GM18519 (cell line): ENCODE measurements around the gene ZER1.
"Not testable (repeated sequence)": the region's sequence is repeated elsewhere in the genome, so short reads cannot be mapped to it uniquely, and the experiment has no call there.

Experiments
- ATAC-seq: cut with Tn5 transposase; IDR thresholded peaks from one replicate; pipeline ENCODE4 v1.9.1; 2021; ENCODE audit warnings: mild to moderate bottlenecking, moderate library complexity; ENCODE audit not compliant: unreplicated experiment, low FRiP score

Gene ZER1

DNA sequence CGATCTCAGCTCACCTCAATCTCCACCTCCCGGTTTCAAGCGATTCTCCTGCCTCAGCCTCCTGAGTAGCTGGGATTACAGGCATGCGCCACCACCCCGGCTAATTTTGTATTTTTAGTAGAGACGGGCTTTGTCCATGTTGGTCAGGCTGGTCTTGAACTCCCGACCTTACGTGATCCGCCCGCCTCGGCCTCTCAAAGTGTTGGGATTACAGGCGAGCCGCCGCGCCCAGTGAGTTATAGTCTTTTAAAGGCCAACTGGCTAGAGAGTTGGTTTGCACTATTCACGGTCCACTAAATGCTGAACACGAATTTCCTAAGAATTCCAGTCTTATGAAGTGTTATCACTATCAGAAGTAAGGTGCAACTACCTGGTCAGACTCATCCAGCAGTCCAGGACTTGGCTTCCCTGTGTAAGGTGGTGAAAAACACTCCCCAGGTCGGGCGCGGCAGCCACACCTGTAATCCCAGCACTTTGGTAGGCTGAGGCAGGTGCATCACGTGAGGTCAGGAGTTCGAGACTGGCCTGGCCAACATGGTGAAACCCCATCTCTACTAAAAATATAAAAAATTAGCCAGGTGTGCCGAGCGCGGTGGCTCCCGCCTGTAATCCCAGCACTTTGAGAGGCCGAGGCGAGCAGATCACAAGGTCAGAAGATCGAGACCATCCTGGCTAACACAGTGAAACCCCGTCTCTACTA, 72.5 kb downstream of the ZER1 start:
- ATAC-seq, result not testable (repeated sequence)

- no peak for ATAC-seq
These were observed 74.6 kb downstream of the ZER1 start for GRCh38 chr9:128696923-128697707.

GRCh38 chr9:128694344-128694743, 77.4 kb downstream of the ZER1 start:
- no peak for ATAC-seq

GRCh38 chr9:128693738-128694137, 78.0 kb downstream of the ZER1 start:
- not testable (repeated sequence) for ATAC-seq

GRCh38 chr9:128690684-128691034, 81.1 kb downstream of the ZER1 start:
- no peak for ATAC-seq

- no peak for ATAC-seq
These were observed 81.7 kb downstream of the ZER1 start for GRCh38 chr9:128689820-128690683.

- ATAC-seq, result no peak
These were observed 82.4 kb downstream of the ZER1 start for GRCh38 chr9:128689293-128689774.

DNA sequence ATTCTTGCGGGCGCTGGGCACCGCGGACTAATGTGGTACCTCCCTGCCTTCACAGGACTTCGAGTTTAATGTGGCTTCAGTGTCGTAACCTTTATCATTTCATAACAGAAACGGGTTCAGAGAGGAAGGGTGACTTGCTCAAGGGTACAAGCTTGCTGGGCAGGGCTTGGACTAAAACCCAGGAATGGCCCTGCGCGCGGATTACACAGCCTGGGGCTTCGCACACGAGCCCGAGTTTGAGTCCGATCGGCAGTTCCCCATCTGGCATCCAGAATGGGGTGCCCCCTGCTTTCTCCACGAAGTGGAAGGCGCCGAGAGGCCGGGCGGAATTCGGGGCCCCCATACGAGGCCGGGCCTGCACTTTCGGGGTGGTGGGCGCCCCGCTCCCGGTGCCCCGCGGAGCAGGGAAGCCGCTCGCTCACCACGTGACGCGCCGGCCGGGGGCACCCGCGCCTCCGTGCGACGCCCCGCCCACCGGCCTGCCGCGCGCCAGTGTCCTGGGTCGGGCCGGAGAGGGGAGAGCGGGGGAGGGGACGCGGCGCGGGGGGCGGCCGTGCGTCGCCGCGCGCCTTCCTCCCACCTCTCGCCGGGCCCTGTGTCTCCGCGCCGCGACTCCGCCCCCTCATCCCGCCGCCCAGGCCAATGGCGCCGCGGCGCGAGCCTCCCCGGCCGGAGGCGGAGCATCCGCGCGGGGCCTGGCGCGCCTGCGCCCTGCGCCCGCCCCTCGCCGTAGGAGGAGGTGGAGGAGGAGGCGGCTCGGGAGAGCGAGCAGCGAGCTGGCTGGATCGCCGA, 83.0 kb downstream of the ZER1 start, which contains the start of gene SET:
SET (plus strand) TSS at position 722 of the 792 bp plus-strand sequence. CDS start 361 bp downstream, outside the sequence.
- ATAC-seq, result peak; percentile 79

DNA sequence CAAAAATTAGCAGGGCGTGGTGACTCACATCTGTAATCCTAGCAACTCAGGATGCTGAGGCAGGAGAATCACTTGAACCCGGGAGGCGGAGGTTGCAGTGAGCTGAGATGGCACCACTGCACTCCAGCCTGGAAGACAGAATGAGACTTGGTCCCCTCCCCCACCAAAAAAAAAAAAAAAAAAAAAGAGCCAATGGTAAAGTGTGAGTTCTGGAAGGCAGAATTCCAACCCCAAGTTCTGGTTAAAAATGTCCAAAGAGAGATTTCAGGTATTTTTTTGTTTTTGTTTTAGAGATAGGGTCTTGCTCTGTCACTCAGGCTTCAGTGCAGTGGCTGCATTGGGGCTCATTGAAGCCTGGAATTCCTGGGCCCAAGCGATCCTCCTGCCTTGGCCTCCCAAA, 84.3 kb downstream of the ZER1 start:
- ATAC-seq, result no peak

GRCh38 chr9:128685636-128686489, 85.9 kb downstream of the ZER1 start:
- ATAC-seq, result no peak

DNA sequence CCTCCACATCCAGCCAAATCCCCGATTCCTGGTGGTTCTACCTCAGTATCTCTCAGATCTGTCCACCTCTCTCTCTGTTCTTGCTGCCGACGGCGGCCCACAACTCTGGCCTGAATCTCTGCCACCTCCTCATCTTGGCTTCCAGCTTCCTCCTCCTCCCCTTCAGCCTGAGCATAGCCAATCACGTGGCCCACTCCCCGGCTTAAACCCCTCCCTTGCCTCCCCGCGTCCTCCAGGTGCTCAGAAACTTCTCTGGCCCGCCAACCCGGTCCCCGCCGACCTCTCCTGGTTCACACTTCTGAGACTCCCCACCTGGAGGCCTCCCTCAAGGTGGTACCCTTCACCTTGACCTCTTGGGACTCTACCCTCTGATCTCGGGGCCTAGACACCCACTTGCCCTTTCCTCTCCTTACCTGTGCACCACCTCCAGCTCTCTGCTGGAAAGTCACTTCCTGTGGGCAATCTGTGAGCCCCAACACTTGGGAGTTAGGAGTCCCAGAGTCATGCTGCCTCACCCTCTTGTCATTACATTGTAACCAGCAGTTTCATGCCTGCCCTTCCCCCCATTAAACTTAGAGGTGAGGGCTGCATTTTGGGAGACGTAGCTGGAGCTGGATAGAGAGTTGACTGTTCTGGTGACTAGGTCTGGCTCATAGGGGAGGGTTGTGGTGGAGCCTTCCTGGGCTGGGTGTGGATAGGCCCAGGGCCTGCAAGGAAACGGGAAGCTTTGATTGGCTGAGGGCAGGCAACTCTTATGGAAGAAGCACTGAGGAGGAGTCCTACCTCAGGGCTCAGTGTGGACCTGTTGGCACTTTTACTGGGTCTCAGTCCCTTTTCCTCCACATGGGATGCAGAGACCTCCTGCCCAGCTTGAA, 87.2 kb downstream of the ZER1 start:
- no peak for ATAC-seq

DNA sequence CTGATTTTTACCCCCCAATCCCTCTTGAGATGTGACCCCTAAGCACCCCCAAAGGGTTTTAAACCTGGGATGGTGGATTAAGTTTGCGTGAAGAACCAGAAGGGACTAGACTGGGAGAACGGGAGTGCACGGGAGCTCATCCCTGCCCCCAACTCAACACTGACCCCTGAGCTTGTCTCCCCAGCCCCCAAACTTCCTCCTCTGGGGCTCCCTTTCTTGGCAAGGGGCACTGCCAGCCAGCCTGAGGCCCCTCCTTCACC, 87.7 kb downstream of the ZER1 start:
- ATAC-seq, result no peak

DNA sequence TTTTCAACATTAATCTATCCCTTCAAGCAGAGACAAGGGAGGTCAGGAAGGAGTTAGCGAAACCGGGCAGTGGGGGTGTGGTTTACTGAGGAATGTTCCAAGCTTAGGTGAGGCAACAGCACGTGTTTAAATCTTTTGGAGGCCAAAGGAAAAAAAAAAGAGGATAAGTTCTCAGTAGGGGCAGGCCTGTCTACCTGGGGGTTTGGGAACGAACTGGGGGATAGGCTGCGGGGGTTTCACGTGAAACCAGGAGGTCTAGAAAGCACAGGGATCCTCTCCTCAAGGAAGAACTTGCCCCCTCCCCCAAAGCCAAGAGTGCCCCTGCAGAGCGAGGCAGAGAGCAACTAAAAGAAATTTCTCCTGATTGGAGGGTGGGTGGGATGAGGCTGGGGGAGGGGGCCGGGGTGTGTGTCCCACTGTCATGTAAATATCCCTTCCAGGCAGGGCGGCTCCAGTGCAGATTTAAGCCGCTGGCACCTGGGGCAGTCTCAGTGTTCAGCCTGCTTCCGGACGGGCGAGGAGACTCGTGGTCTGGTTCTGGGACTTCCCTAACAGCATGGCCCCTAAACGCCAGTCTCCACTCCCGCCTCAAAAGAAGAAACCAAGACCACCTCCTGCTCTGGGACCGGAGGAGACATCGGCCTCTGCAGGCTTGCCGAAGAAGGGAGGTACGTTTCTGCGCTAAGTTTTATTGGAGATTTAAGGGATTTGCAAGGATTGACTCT, 88.2 kb downstream of the ZER1 start:
- no peak for ATAC-seq
